Peyer's patch (tissue), 4 donors: ENCODE measurements around the gene COL11A1.

Experiments
- CTCF ChIP-seq, 6 experiments: fragments of 450-650 bp in 4 of 6; fragments of 200-600 bp in 2 of 6; sonication (generic) in 1 of 6; IDR thresholded peaks; one replicate each; pipeline ENCODE4 v1.5.1; 2017 to 2019; ENCODE audit warnings: antibody characterized with exemption in 6 of 6, mild to moderate bottlenecking in 3 of 6, moderate library complexity in 1 of 6
- POLR2A ChIP-seq, 2 donors: fragments of 450-650 bp; IDR thresholded peaks; one replicate each; pipeline ENCODE4 v1.5.1; 2017; ENCODE audit warnings: antibody characterized with exemption in 2 of 2, mild to moderate bottlenecking in 2 of 2, moderate library complexity in 2 of 2

GRCh38 chr1:102863704-102864103 lies 244.6 kb downstream of the COL11A1 start:
- TF ChIP-seq CTCF (IDR thresholded peaks at IDR 0.05), result no peak
- no peak for TF ChIP-seq POLR2A (IDR thresholded peaks at IDR 0.05)
